WERI-Rb-1 (cell line): Measurements from ENCODE around the gene DIDO1.

Experiments used
- DNase-seq: peaks from one replicate; pipeline ENCODE4 v3.0.0-alpha.2; 2020
- H3K27ac ChIP-seq: fragments of 250-450 bp; sonication (Bioruptor Pico); 2 replicates; pipeline ENCODE4 v1.5.1; 2020; ENCODE audit warnings: mild to moderate bottlenecking, moderate library complexity
- H3K27me3 ChIP-seq: fragments of 250-450 bp; sonication (Bioruptor Pico); 2 replicates; pipeline ENCODE4 v1.5.1; 2021; ENCODE audit warnings: mild to moderate bottlenecking, low read depth, moderate library complexity; ENCODE audit not compliant: insufficient read depth, severe bottlenecking
- H3K36me3 ChIP-seq: fragments of 250-450 bp; sonication (Bioruptor Pico); 2 replicates; pipeline ENCODE4 v1.5.1; 2020; ENCODE audit warnings: mild to moderate bottlenecking, moderate library complexity
- H3K4me3 ChIP-seq: 2 replicates; pipeline ENCODE4 v1.5.1; 2011; ENCODE audit warnings: low read depth, mild to moderate bottlenecking, control low read depth, low read length
- H3K9me3 ChIP-seq: fragments of 250-450 bp; sonication (Bioruptor Pico); 2 replicates; pipeline ENCODE4 v1.5.1; 2021; ENCODE audit warnings: mild to moderate bottlenecking, moderate library complexity; ENCODE audit not compliant: severe bottlenecking
- TF ChIP-seq, protein P1 (sequence below): IDR thresholded peaks from 2 replicates; pipeline ENCODE4 v1.5.1; 2011; ENCODE audit warnings: low read depth, mild to moderate bottlenecking, control low read depth, inconsistent platforms, low read length

DIDO1 gene

DNA sequence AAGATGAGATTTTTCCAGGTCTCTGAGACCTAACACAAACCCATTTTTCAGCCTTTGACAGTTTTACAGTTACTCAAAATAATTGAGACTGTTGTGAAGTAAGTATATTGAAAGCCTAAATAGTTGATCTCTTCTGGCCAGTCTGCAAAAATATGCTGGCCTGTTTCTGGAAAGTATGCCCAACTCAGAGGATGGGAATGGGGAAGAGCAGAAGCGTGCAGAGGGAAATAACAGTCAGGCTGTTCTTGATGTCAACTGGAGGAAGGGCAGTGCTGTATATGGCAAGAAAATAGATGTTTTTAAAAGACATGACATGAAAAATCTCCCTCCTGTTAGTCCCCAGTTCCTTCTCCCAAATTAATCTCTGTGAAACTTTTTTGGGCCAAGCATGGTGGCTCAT is 15.5 kb upstream of the DIDO1 start:
- no peaks in the 10 kb centered on the region for H3K9me3 ChIP-seq
- H3K27me3 ChIP-seq, result no peaks in the 10 kb centered on the region
- H3K36me3 ChIP-seq, result peaks cover 78% of the 10 kb centered on the region
- TF ChIP-seq, protein P1, sequence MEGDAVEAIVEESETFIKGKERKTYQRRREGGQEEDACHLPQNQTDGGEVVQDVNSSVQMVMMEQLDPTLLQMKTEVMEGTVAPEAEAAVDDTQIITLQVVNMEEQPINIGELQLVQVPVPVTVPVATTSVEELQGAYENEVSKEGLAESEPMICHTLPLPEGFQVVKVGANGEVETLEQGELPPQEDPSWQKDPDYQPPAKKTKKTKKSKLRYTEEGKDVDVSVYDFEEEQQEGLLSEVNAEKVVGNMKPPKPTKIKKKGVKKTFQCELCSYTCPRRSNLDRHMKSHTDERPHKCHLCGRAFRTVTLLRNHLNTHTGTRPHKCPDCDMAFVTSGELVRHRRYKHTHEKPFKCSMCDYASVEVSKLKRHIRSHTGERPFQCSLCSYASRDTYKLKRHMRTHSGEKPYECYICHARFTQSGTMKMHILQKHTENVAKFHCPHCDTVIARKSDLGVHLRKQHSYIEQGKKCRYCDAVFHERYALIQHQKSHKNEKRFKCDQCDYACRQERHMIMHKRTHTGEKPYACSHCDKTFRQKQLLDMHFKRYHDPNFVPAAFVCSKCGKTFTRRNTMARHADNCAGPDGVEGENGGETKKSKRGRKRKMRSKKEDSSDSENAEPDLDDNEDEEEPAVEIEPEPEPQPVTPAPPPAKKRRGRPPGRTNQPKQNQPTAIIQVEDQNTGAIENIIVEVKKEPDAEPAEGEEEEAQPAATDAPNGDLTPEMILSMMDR, result no peak
- no peak for DNase-seq
- no peak overlapping the region for H3K4me3 ChIP-seq
- H3K27ac ChIP-seq, result no peak overlapping the region

DNA sequence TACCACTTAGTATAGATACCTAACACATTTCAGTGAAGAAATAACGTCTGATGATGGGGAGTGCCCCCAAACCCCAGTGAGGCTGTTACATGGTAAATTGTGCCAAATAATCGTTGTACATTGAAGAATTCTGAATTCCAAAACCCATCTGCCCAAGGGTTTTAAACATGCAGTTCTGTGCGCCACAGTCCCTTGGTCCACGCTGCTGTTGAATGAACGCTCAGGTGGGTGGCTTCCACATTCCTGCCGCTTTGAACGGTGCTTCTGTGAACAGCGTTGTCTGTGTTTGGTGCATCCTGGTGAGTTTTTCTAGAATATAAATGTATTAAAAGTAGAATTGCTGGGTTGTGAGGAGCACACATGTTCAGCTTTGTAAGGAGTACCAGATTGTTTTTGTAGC is 14.6 kb upstream of the DIDO1 start:
- H3K4me3 ChIP-seq, result no peak overlapping the region
- TF ChIP-seq, protein P1, result no peak
- no peak overlapping the region for H3K27ac ChIP-seq
- H3K9me3 ChIP-seq, result no peaks in the 10 kb centered on the region
- H3K36me3 ChIP-seq, result peaks cover 78% of the 10 kb centered on the region
- DNase-seq, result peak; percentile 1
- H3K27me3 ChIP-seq, result no peaks in the 10 kb centered on the region

DNA sequence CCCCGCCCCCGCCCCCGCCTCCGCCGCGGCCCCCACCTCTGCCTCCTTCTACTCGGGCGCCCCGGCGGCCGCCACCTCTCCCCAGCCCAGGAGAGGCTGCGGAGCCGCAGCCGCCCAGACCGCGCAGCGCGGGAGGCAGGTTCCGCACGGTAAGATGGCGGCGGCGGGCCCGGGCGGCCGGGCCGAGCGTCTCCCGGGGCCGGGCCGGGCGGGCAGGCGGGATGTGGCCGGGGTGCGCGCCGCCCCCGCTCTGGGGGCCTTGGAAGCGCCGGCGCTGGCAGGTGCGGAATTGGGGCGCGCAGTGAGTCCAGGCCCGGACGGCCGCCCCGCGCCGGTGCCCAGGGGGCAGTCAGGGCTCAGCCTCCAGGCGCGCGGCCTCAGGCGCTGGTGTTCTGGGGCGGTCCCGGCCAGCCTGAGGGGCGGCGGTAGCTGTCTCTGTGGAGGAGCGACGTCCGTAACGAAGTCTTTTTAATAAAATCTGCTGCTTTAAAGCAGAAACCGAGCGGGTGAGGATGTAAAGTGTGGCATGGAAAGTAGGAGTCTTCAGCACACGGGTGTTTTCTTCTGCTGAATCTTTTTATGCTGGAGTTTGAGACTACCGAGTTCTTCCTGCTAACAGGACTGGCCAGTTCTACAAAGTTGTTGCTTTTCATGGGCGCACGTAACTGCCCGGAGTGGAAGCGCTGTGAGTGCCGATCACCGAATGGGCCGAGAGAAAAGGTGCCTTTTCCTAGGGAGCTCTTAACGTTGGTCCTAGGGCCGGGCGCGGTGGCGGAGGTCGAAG is 12.0 kb upstream of the DIDO1 start, which contains the start of gene GID8:
Gene GID8, plus strand, starts transcription at position 43 of the 784 bp plus-strand sequence. CDS start 3,356 bp downstream, outside the sequence.
- peaks cover 78% of the 10 kb centered on the region for H3K36me3 ChIP-seq
- H3K27ac ChIP-seq, result peak within 1 kb of the TSS; percentile 99
- no peaks in the 10 kb centered on the region for H3K9me3 ChIP-seq
- DNase-seq, result peak; percentile 34
- no peaks in the 10 kb centered on the region for H3K27me3 ChIP-seq
- TF ChIP-seq, protein P1, result no peak
- peak within 1 kb of the TSS; percentile 95 for H3K4me3 ChIP-seq

DNA sequence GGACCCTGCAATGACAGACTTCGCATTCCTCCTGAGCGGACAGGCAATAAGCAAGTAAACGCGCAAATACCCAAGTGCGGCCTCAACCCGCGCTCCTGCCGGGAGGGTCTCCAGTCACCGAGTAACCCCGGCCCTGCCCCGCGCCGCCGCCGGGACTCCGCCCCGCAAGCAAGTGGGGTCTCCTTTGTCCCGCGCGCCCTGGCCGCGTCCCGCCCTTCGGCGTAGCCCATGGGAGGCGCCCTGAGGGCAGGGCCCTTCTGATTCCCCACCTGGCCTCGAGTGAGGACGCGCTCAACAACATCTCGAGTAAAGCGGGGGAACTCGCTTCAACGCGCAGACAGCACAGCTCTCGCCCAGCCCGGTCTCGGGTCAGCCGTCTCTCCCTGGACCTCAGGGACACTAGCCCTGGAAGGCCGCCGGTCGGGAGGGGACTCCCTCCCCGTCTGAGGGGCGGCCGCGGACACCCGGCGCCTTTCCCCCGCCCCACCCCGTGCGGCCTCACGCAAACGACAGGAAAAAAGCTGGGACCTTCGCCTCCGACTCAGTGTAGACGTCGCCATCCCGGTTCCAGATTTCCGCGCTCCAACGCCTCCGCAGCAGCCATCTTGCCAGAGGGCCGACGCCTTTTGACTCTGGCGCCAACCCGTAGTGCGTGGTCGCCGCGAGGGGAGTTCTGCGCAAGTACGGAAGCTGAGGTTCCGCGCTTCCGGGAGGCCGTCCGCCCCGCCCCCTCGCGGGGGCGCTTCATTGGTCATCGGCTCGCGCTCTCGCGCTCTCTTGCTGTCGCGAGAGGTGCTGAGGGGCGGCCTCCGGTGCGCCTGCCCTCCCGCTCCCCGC is 11.2 kb upstream of the DIDO1 start:
- TF ChIP-seq, protein P1, result no peak
- Histone ChIP-seq H3K4me3 (peak overlapping the region; percentile 95), H3K36me3 (peaks cover 74% of the 10 kb centered on the region), H3K9me3 (no peaks in the 10 kb centered on the region), H3K27ac (peak overlapping the region; percentile 99), H3K27me3 (no peaks in the 10 kb centered on the region)
- peak; percentile 96 for DNase-seq

DNA sequence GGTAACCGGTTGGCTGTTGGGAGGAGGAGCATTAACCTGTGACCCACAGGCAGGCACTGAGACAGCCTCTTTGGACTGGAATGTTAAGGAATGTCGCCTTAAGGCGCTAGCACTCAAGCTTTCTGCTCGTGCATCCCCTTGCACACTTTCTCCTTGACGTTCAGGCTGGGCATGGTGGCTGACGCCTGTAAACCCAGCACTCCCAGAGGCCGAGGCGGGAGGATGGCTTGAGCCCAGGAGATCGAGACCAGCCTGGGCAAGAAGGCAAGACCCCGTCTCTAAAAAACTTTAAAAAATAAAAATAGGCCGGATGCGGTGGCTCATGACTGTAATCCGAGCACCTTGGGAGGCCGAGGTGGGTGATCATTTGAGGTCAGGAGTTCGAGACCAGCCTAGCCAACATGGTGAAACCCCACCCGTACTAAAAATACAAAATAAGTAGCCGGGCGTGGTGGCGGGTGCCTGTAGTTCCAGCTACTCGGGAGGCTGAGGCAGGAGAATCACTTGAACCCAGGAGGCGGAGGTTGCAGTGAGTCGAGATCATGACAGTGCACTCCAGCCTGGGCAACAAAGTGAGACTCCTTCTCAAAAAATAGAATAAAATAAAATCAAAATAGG is 9.8 kb upstream of the DIDO1 start:
- TF ChIP-seq, protein P1, result no peak
- Histone ChIP-seq H3K36me3 (peaks cover 63% of the 10 kb centered on the region), H3K4me3 (no peak overlapping the region), H3K27me3 (no peaks in the 10 kb centered on the region), H3K9me3 (no peaks in the 10 kb centered on the region), H3K27ac (no peak overlapping the region)
- peak; percentile 5 for DNase-seq
